ENCODE data around the gene FHAD1.

Gene FHAD1

DNA sequence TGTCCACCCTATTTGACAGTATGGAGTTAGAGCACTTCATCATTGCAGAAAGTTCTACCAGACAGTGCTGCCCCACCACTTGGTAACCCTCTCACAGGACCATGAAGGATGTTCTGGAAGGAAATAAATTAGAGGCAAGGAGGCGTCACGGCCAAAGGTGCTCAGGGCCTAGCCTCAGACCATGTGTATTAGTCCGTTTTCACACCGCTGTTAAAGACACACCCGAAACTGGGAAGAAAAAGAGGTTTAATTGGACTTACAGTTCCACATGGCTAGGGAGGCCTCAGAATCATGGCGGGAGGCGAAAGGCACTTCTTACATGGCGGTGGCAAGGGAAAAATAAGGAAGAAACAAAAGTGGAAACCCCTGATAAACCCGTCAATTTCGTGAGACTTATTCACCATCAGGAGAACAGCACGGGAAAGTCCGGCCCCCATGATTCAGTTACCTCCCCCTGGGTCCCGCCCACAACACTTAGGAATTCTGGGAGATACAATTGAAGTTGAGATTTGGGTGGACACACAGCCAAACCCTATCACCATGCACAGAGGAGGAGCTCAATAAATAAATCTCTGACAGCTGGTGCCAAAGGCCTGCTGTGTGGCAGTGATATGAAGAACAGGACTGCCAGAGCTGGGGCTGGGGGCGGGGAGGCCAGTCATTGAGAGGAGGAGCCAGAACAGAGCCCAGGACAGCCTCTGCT is 75.8 kb downstream of the FHAD1 start:
- H3K27me3 ChIP-seq (ENCODE audit: control insufficient read depth, low read length): no peaks in the 10 kb centered on the region
- TF ChIP-seq, protein P1, sequence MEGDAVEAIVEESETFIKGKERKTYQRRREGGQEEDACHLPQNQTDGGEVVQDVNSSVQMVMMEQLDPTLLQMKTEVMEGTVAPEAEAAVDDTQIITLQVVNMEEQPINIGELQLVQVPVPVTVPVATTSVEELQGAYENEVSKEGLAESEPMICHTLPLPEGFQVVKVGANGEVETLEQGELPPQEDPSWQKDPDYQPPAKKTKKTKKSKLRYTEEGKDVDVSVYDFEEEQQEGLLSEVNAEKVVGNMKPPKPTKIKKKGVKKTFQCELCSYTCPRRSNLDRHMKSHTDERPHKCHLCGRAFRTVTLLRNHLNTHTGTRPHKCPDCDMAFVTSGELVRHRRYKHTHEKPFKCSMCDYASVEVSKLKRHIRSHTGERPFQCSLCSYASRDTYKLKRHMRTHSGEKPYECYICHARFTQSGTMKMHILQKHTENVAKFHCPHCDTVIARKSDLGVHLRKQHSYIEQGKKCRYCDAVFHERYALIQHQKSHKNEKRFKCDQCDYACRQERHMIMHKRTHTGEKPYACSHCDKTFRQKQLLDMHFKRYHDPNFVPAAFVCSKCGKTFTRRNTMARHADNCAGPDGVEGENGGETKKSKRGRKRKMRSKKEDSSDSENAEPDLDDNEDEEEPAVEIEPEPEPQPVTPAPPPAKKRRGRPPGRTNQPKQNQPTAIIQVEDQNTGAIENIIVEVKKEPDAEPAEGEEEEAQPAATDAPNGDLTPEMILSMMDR (IDR thresholded peaks at IDR 0.05; ENCODE audit: low read depth, low read length, poor library complexity, severe bottlenecking): no peak
- TF ChIP-seq EZH2phosphoT487 (IDR thresholded peaks at IDR 0.05; ENCODE audit: borderline replicate concordance, low read length): no peak

DNA sequence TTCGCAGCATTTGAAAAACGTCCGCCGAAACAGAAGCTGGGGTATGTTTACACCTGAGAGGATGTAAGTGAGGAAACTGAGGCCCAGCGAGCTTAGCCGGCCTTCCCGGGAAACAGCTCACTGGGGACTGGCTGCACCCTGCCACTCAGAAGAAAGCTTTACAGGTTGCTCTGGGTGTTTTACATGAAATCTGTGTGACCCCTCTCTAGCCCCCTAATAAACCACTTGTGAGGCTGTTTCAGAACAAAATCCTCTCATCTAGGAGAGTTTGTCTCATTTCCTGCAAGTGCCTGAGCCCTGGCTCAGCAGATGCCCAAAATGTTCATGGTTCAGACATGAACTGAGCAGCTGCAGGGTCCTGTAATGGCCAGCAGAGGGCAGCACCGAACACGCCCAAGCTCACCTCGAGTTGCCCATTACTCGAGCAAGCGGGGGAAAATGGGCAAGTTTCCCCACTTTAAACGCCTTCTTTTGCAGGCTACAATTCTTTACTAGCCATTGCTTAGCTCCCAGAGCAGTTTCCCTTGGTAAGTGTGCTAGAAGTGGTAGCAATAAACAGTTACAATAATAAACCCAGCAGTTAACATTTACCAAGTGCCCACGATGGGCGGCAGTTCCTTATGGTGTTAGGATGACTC is 76.4 kb downstream of the FHAD1 start:
- Histone ChIP-seq H3F3A (ENCODE audit: control insufficient read depth, insufficient read depth) (no peaks in the 10 kb centered on the region), H3K9me3 (ENCODE audit: control insufficient read depth, insufficient read depth, low read length) (no peaks in the 10 kb centered on the region), H3K27me3 (ENCODE audit: control insufficient read depth, low read length) (no peaks in the 10 kb centered on the region), H3K27ac (ENCODE audit: low read depth, low read length) (no peak overlapping the region), H3K4me3 (ENCODE audit: low read length) (no peak overlapping the region), H3K36me3 (ENCODE audit: control insufficient read depth, low read length) (no peaks in the 10 kb centered on the region), H3K9me2 (replicated peaks; ENCODE audit: control insufficient read depth, low read length) (no peaks in the 10 kb centered on the region), H4K20me1 (ENCODE audit: control insufficient read depth, insufficient read depth, low read depth, low read length) (no peaks in the 10 kb centered on the region), H3K79me2 (ENCODE audit: control insufficient read depth, low read length) (no peaks in the 10 kb centered on the region), H3K4me2 (ENCODE audit: low read length) (no peak overlapping the region), H3K4me1 (ENCODE audit: control insufficient read depth, low read length) (no peaks in the 10 kb centered on the region)
- TF ChIP-seq, protein P1 (IDR thresholded peaks at IDR 0.05; ENCODE audit: low read depth, low read length, poor library complexity, severe bottlenecking): peak; percentile 95
- no peak for TF ChIP-seq EZH2phosphoT487 (IDR thresholded peaks at IDR 0.05; ENCODE audit: borderline replicate concordance, low read length)

More for the DNA sequence above, 75.8 kb downstream of the FHAD1 start:
- Histone ChIP-seq H3K4me1 (ENCODE audit: control insufficient read depth, low read length) (no peaks in the 10 kb centered on the region), H3K36me3 (ENCODE audit: control insufficient read depth, low read length) (no peaks in the 10 kb centered on the region), H3K4me3 (ENCODE audit: low read length) (no peak overlapping the region), H3K27ac (ENCODE audit: low read depth, low read length) (no peak overlapping the region), H3K4me2 (ENCODE audit: low read length) (no peak overlapping the region), H3K79me2 (ENCODE audit: control insufficient read depth, low read length) (no peaks in the 10 kb centered on the region), H4K20me1 (ENCODE audit: control insufficient read depth, insufficient read depth, low read depth, low read length) (no peaks in the 10 kb centered on the region), H3K9me3 (ENCODE audit: control insufficient read depth, insufficient read depth, low read length) (no peaks in the 10 kb centered on the region), H3K9me2 (replicated peaks; ENCODE audit: control insufficient read depth, low read length) (no peaks in the 10 kb centered on the region), H3F3A (ENCODE audit: control insufficient read depth, insufficient read depth) (no peaks in the 10 kb centered on the region)

GRCh38 chr1:15323989-15324868 is 77.2 kb downstream of the FHAD1 start:
- H3K4me1 ChIP-seq (ENCODE audit: control insufficient read depth, low read length): no peaks in the 10 kb centered on the region
- H3K4me2 ChIP-seq (ENCODE audit: low read length): no peak overlapping the region
- no peaks in the 10 kb centered on the region for H4K20me1 ChIP-seq (ENCODE audit: control insufficient read depth, insufficient read depth, low read depth, low read length)
- H3K79me2 ChIP-seq (ENCODE audit: control insufficient read depth, low read length): no peaks in the 10 kb centered on the region
- TF ChIP-seq, protein P1 (IDR thresholded peaks at IDR 0.05; ENCODE audit: low read depth, low read length, poor library complexity, severe bottlenecking): no peak
- no peak for TF ChIP-seq EZH2phosphoT487 (IDR thresholded peaks at IDR 0.05; ENCODE audit: borderline replicate concordance, low read length)
- H3K27ac ChIP-seq (ENCODE audit: low read depth, low read length): no peak overlapping the region
- no peaks in the 10 kb centered on the region for H3F3A ChIP-seq (ENCODE audit: control insufficient read depth, insufficient read depth)
- no peak overlapping the region for H3K4me3 ChIP-seq (ENCODE audit: low read length)
- H3K27me3 ChIP-seq (ENCODE audit: control insufficient read depth, low read length): no peaks in the 10 kb centered on the region; the same call in 1 of the 2 replicates
- no peaks in the 10 kb centered on the region for H3K36me3 ChIP-seq (ENCODE audit: control insufficient read depth, low read length)
- no peaks in the 10 kb centered on the region for H3K9me3 ChIP-seq (ENCODE audit: control insufficient read depth, insufficient read depth, low read length)
- H3K9me2 ChIP-seq (replicated peaks; ENCODE audit: control insufficient read depth, low read length): no peaks in the 10 kb centered on the region
